OCI-LY7 (cell line): ENCODE results near the gene TC2N. TPM values are rescaled to one million over a fixed set of nuclear protein-coding genes. Genes with fewer than 3 reads are reported as not detected.

Source experiments
- BruUV-seq: library from RNA; stranded (reverse); fragments of 400-500 nt; replicated peaks from 2 replicates; lab custom pipeline; 2021; lab: Mats Ljungman, UMichigan
- CTCF ChIA-PET: fragments of 300-600 bp; sonication (Branson Sonifier 250); formaldehyde crosslinking; loops from one replicate; lab custom pipeline; 2022; ENCODE audit warnings: antibody characterized with exemption; ENCODE audit not compliant: unreplicated experiment; lab: Charles Lee
- POLR2A ChIA-PET: fragments of 300-600 bp; sonication (Branson Sonifier 250); formaldehyde crosslinking; loops from one replicate; lab custom pipeline; 2022; ENCODE audit warnings: antibody characterized with exemption; lab: Charles Lee
- DNase-seq: peaks from one replicate; pipeline ENCODE4 v3.0.0-alpha.2; 2015; ENCODE audit warnings: low spot score
- H2AFZ ChIP-seq: fragments of 200-600 bp; sonication (generic), shearing (Covaris generic); 2 replicates; pipeline ENCODE4 v1.6.1; 2014; ENCODE audit warnings: mild to moderate bottlenecking, antibody characterized with exemption, low read length, moderate library complexity
- H3K27ac ChIP-seq: fragments of 200-600 bp; sonication (generic); 2 replicates; pipeline ENCODE4 v1.5.1; 2014; ENCODE audit warnings: mixed run types, low read depth, mild to moderate bottlenecking, moderate library complexity, low read length, inconsistent platforms; ENCODE audit not compliant: poor library complexity, severe bottlenecking
- H3K36me3 ChIP-seq: fragments of 200-600 bp; sonication (generic); 2 replicates; pipeline ENCODE4 v1.6.1; 2014; ENCODE audit warnings: mild to moderate bottlenecking, antibody characterized with exemption, low read length, moderate library complexity, mixed read lengths; ENCODE audit not compliant: insufficient read depth
- H3K4me1 ChIP-seq: fragments of 200-600 bp; sonication (generic); 2 replicates; pipeline ENCODE4 v1.5.1; 2014; ENCODE audit warnings: mild to moderate bottlenecking, low read length; ENCODE audit not compliant: insufficient read depth, poor library complexity, severe bottlenecking
- H3K4me2 ChIP-seq: fragments of 200-600 bp; sonication (generic); 2 replicates; pipeline ENCODE4 v1.6.1; 2014; ENCODE audit warnings: mild to moderate bottlenecking, low read length
- H3K4me3 ChIP-seq: fragments of 200-600 bp; sonication (generic); 2 replicates; pipeline ENCODE4 v1.5.1; 2014; ENCODE audit warnings: mild to moderate bottlenecking, low read depth, low read length; ENCODE audit not compliant: poor library complexity, severe bottlenecking
- H3K79me2 ChIP-seq: fragments of 200-600 bp; sonication (generic); 2 replicates; pipeline ENCODE4 v1.6.1; 2016; ENCODE audit warnings: low read depth, mild to moderate bottlenecking, low read length, moderate library complexity, mixed read lengths; ENCODE audit not compliant: insufficient read depth
- H3K9me2 ChIP-seq: fragments of 200-600 bp; sonication (generic); 2 replicates; pipeline ENCODE4 v1.6.1; 2016; ENCODE audit warnings: mild to moderate bottlenecking, low read length, mixed read lengths; ENCODE audit not compliant: insufficient read depth
- H3K9me3 ChIP-seq: fragments of 200-600 bp; sonication (generic); 2 replicates; pipeline ENCODE4 v1.6.1; 2014; ENCODE audit warnings: mild to moderate bottlenecking, mixed run types, low read length, mixed read lengths
- H4K20me1 ChIP-seq: fragments of 200-600 bp; sonication (generic); 2 replicates; pipeline ENCODE4 v1.6.1; 2014; ENCODE audit warnings: mild to moderate bottlenecking, antibody characterized with exemption, low read length, moderate library complexity, mixed read lengths; ENCODE audit not compliant: insufficient read depth
- EZH2phosphoT487 ChIP-seq: fragments of 200-600 bp; sonication (generic); IDR thresholded peaks from 2 replicates; pipeline ENCODE4 v1.6.1; 2018; ENCODE audit warnings: low read depth, borderline replicate concordance, mild to moderate bottlenecking, mixed run types, antibody characterized with exemption, low read length, moderate library complexity, mixed read lengths
- intact Hi-C: fragments of 100-400 bp; cut with micrococcal nuclease; formaldehyde crosslinking; loops from one replicate; pipeline ENCODE4 v1.10.0; 2022; ENCODE audit not compliant: unreplicated experiment
- total RNA-seq, 2 experiments: library from RNA; depleted of rRNA in 1 of 2; stranded (reverse); fragments of >200 nt in 1 of 2; shearing (Covaris generic) in 1 of 2; gene quantifications; 2 replicates each; pipeline ENCODE4 v1.2.3, GENCODE V29; 2014 to 2022
- TF ChIP-seq, protein P1 (sequence below): fragments of 200-600 bp; sonication (generic); conservative IDR thresholded peaks from 2 replicates; pipeline ENCODE4 v1.5.1; 2014; ENCODE audit warnings: mild to moderate bottlenecking, antibody characterized with exemption, low read length, moderate library complexity, mixed read lengths

TC2N gene
- total RNA-seq, 2 experiments from 2014 or later: 0.57 TPM; not detected in 1

DNA sequence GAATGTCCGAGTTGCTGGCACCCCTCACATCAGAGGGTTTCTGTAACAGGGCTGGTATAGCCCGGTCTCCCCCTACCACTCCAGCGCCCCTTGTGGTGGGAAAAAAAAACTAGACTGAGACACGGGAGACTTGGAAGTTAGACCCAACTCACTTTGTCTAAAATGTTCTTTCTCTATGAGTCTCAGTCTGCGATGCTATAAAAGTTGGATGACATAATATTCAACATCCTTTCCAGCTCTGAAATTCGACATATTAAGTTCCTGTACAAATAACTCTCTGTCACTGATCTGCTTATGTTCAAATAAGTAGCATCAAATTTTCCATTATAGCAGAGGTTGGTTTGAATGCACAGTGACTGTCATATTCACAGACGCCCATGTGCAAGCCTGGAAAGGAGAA, 25.7 kb upstream of the TC2N start:
- no peaks in the 10 kb centered on the region for H3K9me3 ChIP-seq
- no peak overlapping the region for H2AFZ ChIP-seq
- no peak for TF ChIP-seq EZH2phosphoT487
- TF ChIP-seq, protein P1, sequence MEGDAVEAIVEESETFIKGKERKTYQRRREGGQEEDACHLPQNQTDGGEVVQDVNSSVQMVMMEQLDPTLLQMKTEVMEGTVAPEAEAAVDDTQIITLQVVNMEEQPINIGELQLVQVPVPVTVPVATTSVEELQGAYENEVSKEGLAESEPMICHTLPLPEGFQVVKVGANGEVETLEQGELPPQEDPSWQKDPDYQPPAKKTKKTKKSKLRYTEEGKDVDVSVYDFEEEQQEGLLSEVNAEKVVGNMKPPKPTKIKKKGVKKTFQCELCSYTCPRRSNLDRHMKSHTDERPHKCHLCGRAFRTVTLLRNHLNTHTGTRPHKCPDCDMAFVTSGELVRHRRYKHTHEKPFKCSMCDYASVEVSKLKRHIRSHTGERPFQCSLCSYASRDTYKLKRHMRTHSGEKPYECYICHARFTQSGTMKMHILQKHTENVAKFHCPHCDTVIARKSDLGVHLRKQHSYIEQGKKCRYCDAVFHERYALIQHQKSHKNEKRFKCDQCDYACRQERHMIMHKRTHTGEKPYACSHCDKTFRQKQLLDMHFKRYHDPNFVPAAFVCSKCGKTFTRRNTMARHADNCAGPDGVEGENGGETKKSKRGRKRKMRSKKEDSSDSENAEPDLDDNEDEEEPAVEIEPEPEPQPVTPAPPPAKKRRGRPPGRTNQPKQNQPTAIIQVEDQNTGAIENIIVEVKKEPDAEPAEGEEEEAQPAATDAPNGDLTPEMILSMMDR: peak; percentile 91
- CTCF ChIA-PET: no interaction called here
- no peaks in the 10 kb centered on the region for H3K4me1 ChIP-seq
- no peaks in the 10 kb centered on the region for H3K9me2 ChIP-seq
- no TSS peak for BruUV-seq
- intact Hi-C loops: loop anchor here (10.0 kb wide), 1 partner anchor 238 kb away; no protein-coding TSS in a partner anchor
- no peak overlapping the region for H3K4me2 ChIP-seq
- no peak overlapping the region for H3K27ac ChIP-seq
- H3K36me3 ChIP-seq: no peaks in the 10 kb centered on the region
- no peak overlapping the region for H3K4me3 ChIP-seq
- H4K20me1 ChIP-seq: no peaks in the 10 kb centered on the region
- DNase-seq: peak; percentile 48
- no peaks in the 10 kb centered on the region for H3K79me2 ChIP-seq
- POLR2A ChIA-PET: no interaction called here

DNA sequence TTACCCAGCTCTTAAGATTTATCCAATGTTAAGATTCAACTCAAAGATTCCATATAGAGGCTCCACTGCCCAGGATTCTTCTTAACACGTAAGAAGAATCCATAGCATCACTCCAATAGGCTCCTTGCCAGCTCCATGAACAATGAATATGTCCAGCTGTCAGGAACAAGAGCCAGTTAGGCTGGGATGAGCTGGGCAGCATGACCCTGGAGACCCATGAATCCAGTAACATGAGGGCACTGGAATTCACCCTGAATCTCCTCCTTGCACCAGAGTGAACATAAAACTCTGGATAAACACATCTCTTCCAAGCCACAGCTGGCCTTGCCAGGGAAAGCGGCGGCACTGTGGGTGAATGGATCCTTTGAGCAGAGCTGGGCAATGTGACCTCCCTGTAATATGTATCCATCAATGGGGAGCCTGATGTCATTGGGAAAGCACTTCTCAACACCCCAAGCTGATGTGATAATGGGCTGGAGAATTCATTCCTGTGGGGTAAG, 24.4 kb upstream of the TC2N start:
- CTCF ChIA-PET: interaction anchor here (0.6 kb wide), 1 partner anchor 28 kb away, joined by 5 read pairs; no protein-coding TSS in a partner anchor
- Histone ChIP-seq H3K27ac (no peak overlapping the region), H3K4me2 (no peak overlapping the region), H3K9me2 (no peaks in the 10 kb centered on the region), H3K79me2 (no peaks in the 10 kb centered on the region), H3K9me3 (no peaks in the 10 kb centered on the region), H3K4me3 (no peak overlapping the region), H3K36me3 (no peaks in the 10 kb centered on the region), H2AFZ (no peak overlapping the region), H3K4me1 (no peaks in the 10 kb centered on the region), H4K20me1 (no peaks in the 10 kb centered on the region)
- DNase-seq: no peak
- POLR2A ChIA-PET: interaction anchor here (0.6 kb wide), 1 partner anchor 779 kb away, joined by 5 read pairs; no protein-coding TSS in a partner anchor
- BruUV-seq: no TSS peak
- intact Hi-C loops: loop anchor here (10.0 kb wide), 1 partner anchor 237 kb away; no protein-coding TSS in a partner anchor
- no peak for TF ChIP-seq EZH2phosphoT487
- TF ChIP-seq, protein P1: no peak

DNA sequence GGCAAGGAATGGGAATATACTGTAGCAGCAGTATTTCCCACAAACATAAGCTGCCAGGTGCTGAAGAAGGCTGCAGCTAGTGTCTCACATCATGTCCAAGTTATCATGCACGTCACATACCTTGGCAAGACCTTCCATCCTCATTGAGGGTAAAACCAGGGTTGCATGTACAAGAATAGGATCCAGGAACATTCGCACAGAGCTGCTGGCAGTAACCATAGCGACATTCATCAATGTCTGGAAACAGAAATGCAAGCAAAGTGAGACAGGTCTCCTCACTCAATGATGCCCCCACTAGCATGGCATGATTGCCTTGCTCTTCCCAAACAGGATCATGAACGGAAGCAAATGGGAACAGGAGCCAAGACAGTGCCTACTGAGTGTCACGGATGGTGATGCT, 23.8 kb upstream of the TC2N start:
- TF ChIP-seq, protein P1: no peak
- no peak for TF ChIP-seq EZH2phosphoT487
- no TSS peak for BruUV-seq
- Histone ChIP-seq H3K4me1 (no peaks in the 10 kb centered on the region), H3K79me2 (no peaks in the 10 kb centered on the region), H3K27ac (no peak overlapping the region), H3K36me3 (no peaks in the 10 kb centered on the region), H3K4me2 (no peak overlapping the region), H3K9me2 (no peaks in the 10 kb centered on the region), H4K20me1 (no peaks in the 10 kb centered on the region), H2AFZ (no peak overlapping the region), H3K4me3 (no peak overlapping the region), H3K9me3 (no peaks in the 10 kb centered on the region)
- DNase-seq: no peak
- ChIA-PET POLR2A (no interaction called here), CTCF (interaction anchor here (0.6 kb wide), 1 partner anchor 27 kb away, joined by 5 read pairs; no protein-coding TSS in a partner anchor)
- intact Hi-C loops: loop anchor here (10.0 kb wide), 1 partner anchor 236 kb away; no protein-coding TSS in a partner anchor
